DOHH2 (cell line): ENCODE results near the gene HRC.

ENCODE experiments used
- H3F3A ChIP-seq: fragments of 200-600 bp; sonication (generic), shearing (Covaris generic); 2 replicates; pipeline ENCODE4 v1.6.0; 2016; ENCODE audit warnings: antibody characterized with exemption, mild to moderate bottlenecking; ENCODE audit not compliant: control insufficient read depth, insufficient read depth
- H3K27ac ChIP-seq: fragments of 200-600 bp; sonication (generic); 2 replicates; pipeline ENCODE4 v1.5.1; 2014; ENCODE audit warnings: low read depth, mild to moderate bottlenecking, low read length, moderate library complexity
- H3K27me3 ChIP-seq: fragments of 200-600 bp; sonication (generic); 2 replicates; pipeline ENCODE4 v1.6.1; 2014; ENCODE audit warnings: mild to moderate bottlenecking, low read length, mixed read lengths; ENCODE audit not compliant: control insufficient read depth
- H3K36me3 ChIP-seq: fragments of 200-600 bp; sonication (generic); 2 replicates; pipeline ENCODE4 v1.6.1; 2014; ENCODE audit warnings: mild to moderate bottlenecking, low read length, moderate library complexity, mixed read lengths; ENCODE audit not compliant: control insufficient read depth
- H3K4me1 ChIP-seq: fragments of 200-600 bp; sonication (generic); 2 replicates; pipeline ENCODE4 v1.6.1; 2014; ENCODE audit warnings: mild to moderate bottlenecking, low read length, mixed read lengths; ENCODE audit not compliant: control insufficient read depth
- H3K4me2 ChIP-seq: fragments of 200-600 bp; sonication (generic); 2 replicates; pipeline ENCODE4 v1.6.0; 2014; ENCODE audit warnings: mild to moderate bottlenecking, low read length, moderate library complexity
- H3K4me3 ChIP-seq: fragments of 200-600 bp; sonication (generic); 2 replicates; pipeline ENCODE4 v1.5.1; 2014; ENCODE audit warnings: mild to moderate bottlenecking, low read length, mixed read lengths
- H3K79me2 ChIP-seq: fragments of 200-600 bp; sonication (generic); 2 replicates; pipeline ENCODE4 v1.6.1; 2014; ENCODE audit warnings: mild to moderate bottlenecking, low read length, mixed read lengths; ENCODE audit not compliant: control insufficient read depth
- H3K9me2 ChIP-seq: fragments of 200-600 bp; sonication (generic); replicated peaks from 2 replicates; pipeline ENCODE4 v1.6.1; 2014; ENCODE audit warnings: mild to moderate bottlenecking, low read length, mixed read lengths; ENCODE audit not compliant: control insufficient read depth
- H3K9me3 ChIP-seq: fragments of 200-600 bp; sonication (generic); 2 replicates; pipeline ENCODE4 v1.6.1; 2014; ENCODE audit warnings: antibody characterized with exemption, low read length, mixed read lengths; ENCODE audit not compliant: control insufficient read depth, insufficient read depth
- H4K20me1 ChIP-seq: fragments of 200-600 bp; sonication (generic); 2 replicates; pipeline ENCODE4 v1.6.0; 2014; ENCODE audit warnings: low read depth, mild to moderate bottlenecking, antibody characterized with exemption, low read length, moderate library complexity; ENCODE audit not compliant: control insufficient read depth, insufficient read depth
- EZH2phosphoT487 ChIP-seq: fragments of 200-600 bp; sonication (generic); IDR thresholded peaks from 2 replicates; pipeline ENCODE4 v1.6.1; 2017; ENCODE audit warnings: borderline replicate concordance, mild to moderate bottlenecking, antibody characterized with exemption, low read length, moderate library complexity, mixed read lengths
- TF ChIP-seq, protein P1 (sequence below): fragments of 200-600 bp; sonication (generic); IDR thresholded peaks from one replicate; pipeline ENCODE4 v1.5.1; 2014; ENCODE audit warnings: antibody characterized with exemption, mild to moderate bottlenecking, low read depth, low read length; ENCODE audit not compliant: poor library complexity, severe bottlenecking

HRC gene

DNA sequence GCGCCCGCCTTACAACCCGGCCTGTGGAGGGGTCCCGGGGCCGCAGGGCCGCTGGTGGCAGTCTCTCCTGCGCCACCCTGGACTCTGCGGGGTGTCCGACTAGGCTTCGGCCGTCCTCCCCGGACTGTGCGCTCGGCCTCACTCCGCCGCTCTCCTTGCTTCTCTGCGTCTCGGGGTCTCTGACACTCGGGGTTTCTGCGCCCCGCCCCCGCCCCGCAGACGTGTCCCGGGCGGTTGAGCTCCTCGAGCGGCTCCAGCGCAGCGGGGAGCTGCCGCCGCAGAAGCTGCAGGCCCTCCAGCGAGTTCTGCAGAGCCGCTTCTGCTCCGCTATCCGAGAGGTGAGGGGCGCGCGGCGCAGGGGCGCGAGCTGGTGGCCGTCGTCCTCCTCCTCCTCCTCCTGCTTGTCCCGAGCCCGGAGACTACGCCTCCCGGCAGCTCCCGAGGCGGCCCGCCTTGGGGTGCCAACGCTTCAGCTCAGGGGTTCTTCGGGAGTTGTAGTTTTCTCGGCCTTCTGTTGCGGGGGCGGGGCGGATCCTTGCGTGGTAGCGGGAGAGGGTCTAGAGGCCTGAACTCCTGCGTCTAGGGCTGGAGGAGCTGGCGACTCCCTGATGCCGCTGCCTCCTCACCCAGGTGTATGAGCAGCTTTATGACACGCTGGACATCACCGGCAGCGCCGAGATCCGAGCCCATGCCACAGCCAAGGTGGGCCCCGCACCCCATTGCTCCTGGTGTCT, 40.4 kb downstream of the HRC start:
- H3K9me2 ChIP-seq, result no peaks in the 10 kb centered on the region
- H3K27ac ChIP-seq, result no peak overlapping the region
- peaks cover 5% of the 10 kb centered on the region for H3K27me3 ChIP-seq
- H3K4me2 ChIP-seq, result peak overlapping the region; percentile 89
- peaks cover 28% of the 10 kb centered on the region for H3K4me1 ChIP-seq
- H3K4me3 ChIP-seq, result peak overlapping the region; percentile 73
- no peaks in the 10 kb centered on the region for H3K79me2 ChIP-seq
- H3K9me3 ChIP-seq, result no peaks in the 10 kb centered on the region
- no peak for TF ChIP-seq EZH2phosphoT487
- TF ChIP-seq, protein P1, sequence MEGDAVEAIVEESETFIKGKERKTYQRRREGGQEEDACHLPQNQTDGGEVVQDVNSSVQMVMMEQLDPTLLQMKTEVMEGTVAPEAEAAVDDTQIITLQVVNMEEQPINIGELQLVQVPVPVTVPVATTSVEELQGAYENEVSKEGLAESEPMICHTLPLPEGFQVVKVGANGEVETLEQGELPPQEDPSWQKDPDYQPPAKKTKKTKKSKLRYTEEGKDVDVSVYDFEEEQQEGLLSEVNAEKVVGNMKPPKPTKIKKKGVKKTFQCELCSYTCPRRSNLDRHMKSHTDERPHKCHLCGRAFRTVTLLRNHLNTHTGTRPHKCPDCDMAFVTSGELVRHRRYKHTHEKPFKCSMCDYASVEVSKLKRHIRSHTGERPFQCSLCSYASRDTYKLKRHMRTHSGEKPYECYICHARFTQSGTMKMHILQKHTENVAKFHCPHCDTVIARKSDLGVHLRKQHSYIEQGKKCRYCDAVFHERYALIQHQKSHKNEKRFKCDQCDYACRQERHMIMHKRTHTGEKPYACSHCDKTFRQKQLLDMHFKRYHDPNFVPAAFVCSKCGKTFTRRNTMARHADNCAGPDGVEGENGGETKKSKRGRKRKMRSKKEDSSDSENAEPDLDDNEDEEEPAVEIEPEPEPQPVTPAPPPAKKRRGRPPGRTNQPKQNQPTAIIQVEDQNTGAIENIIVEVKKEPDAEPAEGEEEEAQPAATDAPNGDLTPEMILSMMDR, result no peak
- H3F3A ChIP-seq, result peaks cover 16% of the 10 kb centered on the region
- H4K20me1 ChIP-seq, result no peaks in the 10 kb centered on the region
- H3K36me3 ChIP-seq, result no peaks in the 10 kb centered on the region; the same call in 1 of the 2 replicates

DNA sequence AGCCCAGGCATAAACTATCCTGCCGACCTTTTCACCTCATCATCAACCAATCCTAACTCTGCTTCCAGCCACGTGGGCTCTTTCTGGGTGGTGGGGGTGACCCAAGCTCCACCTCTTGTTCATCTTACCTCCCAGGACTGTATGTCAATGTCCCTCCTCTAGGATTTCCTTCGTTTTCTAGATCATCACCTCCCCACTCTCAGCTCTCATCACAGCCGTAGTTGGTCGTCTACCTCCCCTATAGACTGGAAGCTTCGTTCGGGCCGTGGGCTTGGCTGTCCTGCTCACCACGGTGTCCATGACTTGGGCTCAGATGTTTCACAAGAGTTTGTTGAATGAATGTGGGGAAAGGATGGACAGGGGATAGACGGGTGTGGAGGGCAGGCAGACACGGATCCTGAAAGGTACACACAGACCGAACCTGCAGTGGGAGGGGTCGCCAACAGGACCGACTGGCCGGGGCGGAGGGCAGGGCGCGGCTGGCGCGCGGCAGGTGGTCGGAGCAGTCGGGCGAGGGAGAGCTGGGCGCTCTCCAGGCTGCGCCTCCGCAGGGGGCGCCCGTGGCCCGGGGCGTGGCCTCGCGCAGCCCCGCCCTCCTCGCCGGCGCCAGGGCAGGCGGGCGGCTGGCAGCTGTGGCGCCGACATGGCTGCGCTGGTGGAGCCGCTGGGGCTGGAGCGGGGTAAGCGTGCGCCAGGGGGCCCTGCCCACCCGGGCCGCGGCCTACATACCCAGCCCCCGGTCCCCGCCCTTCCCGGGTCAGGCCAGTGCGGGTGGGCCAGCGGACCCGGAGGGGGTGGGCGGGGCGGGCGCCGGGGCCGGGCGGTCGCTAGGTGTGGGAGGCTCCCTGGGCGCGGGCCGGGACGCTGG, 41.2 kb downstream of the HRC start, which contains the start of gene LIN7B:
TSS of gene LIN7B (plus strand) at position 609 of the 868 bp plus-strand sequence. CDS start at position 644, 35 bp downstream.
- Histone ChIP-seq H3K4me2 (peak within 1 kb of the TSS; percentile 89), H3K4me1 (peaks cover 26% of the 10 kb centered on the region), H3K4me3 (peak within 1 kb of the TSS; percentile 73), H3K27me3 (no peaks in the 10 kb centered on the region), H3K36me3 (peaks cover 7% of the 10 kb centered on the region), H3F3A (peaks cover 22% of the 10 kb centered on the region), H3K27ac (no peak within 1 kb of the TSS), H4K20me1 (no peaks in the 10 kb centered on the region), H3K9me2 (no peaks in the 10 kb centered on the region), H3K79me2 (no peaks in the 10 kb centered on the region), H3K9me3 (no peaks in the 10 kb centered on the region)
- TF ChIP-seq, protein P1, result peak; percentile 59
- TF ChIP-seq EZH2phosphoT487, result no peak

DNA sequence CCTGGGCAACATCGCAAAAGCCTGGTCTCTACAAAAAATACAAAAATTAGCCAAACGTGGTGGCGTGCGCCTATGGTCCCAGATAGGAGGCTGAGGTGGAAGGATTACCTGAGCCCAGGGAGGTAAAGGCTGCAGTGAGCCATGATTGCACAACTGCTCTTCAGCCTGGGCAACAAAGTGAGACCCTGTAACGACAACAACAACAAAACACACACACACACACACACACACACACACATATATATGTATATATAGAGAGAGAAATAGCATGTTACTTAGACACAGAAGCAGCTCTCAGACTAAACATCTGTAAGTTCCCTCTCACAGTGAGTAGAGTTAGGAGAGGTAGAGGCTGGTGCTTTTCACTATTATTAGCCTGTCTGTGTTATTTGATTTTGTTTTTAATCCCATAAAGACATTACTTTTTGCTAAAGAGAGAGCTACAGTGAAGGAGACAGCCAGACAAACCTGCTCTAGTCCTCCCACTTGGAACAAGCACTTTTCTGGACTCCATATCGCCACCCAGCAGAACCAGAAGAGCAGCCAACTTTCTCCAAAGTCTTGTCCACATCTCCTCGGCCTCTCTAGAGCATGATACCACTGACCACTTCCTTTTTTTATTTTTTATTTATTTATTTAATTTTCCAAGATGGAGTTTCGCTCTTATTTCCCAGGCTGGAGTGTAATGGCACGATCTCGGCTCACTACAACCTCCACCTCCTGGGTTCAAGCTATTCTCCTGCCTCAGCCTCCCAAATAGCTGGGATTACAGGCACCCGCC, 43.8 kb downstream of the HRC start:
- no peak overlapping the region for H3K27ac ChIP-seq
- TF ChIP-seq, protein P1, result no peak
- TF ChIP-seq EZH2phosphoT487, result no peak
- H4K20me1 ChIP-seq, result peaks cover 14% of the 10 kb centered on the region
- H3K27me3 ChIP-seq, result no peaks in the 10 kb centered on the region
- H3K9me3 ChIP-seq, result no peaks in the 10 kb centered on the region
- peaks cover 33% of the 10 kb centered on the region for H3K36me3 ChIP-seq
- H3K4me2 ChIP-seq, result no peak overlapping the region
- H3K9me2 ChIP-seq, result no peaks in the 10 kb centered on the region
- H3K4me3 ChIP-seq, result no peak overlapping the region
- peaks cover 14% of the 10 kb centered on the region for H3K4me1 ChIP-seq
- H3F3A ChIP-seq, result peaks cover 27% of the 10 kb centered on the region
- no peaks in the 10 kb centered on the region for H3K79me2 ChIP-seq
